Measurements from ENCODE around the gene OOSP2.
"Not testable (repeated sequence)": the region's sequence is repeated elsewhere in the genome, so short reads cannot be mapped to it uniquely, and the experiment has no call there.

Gene OOSP2

GRCh38 chr11:60040109-60040508, at the start of gene OOSP2:
OOSP2 (plus strand) TSS chr11:60040409; CDS start chr11:60040460, 51 bp downstream.
- DNase-seq: no peak

- DNase-seq: no peak
These were observed 49.8 kb upstream of the OOSP2 start for GRCh38 chr11:59990421-59990820.

GRCh38 chr11:59992425-59992824, 47.8 kb upstream of the OOSP2 start:
- no peak for DNase-seq

- DNase-seq: no peak
These were observed 42.4 kb upstream of the OOSP2 start for GRCh38 chr11:59997800-59998199.

- no peak for DNase-seq
These were observed 40.5 kb upstream of the OOSP2 start for GRCh38 chr11:59999691-60000090.

GRCh38 chr11:60003729-60004128, 36.5 kb upstream of the OOSP2 start:
- no peak for DNase-seq

GRCh38 chr11:60005360-60005759, 34.8 kb upstream of the OOSP2 start:
- DNase-seq: no peak

GRCh38 chr11:60016881-60017280, 23.3 kb upstream of the OOSP2 start, which contains the start of gene OOSP4B:
OOSP4B (plus strand) TSS chr11:60017181.
- DNase-seq: no peak

GRCh38 chr11:60018058-60018457, 22.2 kb upstream of the OOSP2 start:
- DNase-seq: no peak

- not testable (repeated sequence) for DNase-seq
These were observed 19.8 kb upstream of the OOSP2 start for GRCh38 chr11:60020376-60020775.

GRCh38 chr11:60029015-60029632, 11.1 kb upstream of the OOSP2 start:
- no peak for DNase-seq

GRCh38 chr11:60050422-60050821, 10.2 kb downstream of the OOSP2 start:
- DNase-seq: not testable (repeated sequence)

- not testable (repeated sequence) for DNase-seq
These were observed 10.6 kb downstream of the OOSP2 start for GRCh38 chr11:60050839-60051238.

GRCh38 chr11:60056349-60056969, 16.2 kb downstream of the OOSP2 start, which contains the start of gene MS4A3:
MS4A3 (plus strand) TSS chr11:60056665; CDS start chr11:60061161, 4,496 bp downstream.
- no peak for DNase-seq

- no peak for DNase-seq
These were observed 18.8 kb downstream of the OOSP2 start for GRCh38 chr11:60059052-60059451.

- no peak for DNase-seq
These were observed 19.5 kb downstream of the OOSP2 start for GRCh38 chr11:60059521-60060240.

- DNase-seq: no peak
These were observed 23.9 kb downstream of the OOSP2 start for GRCh38 chr11:60064111-60064510.

GRCh38 chr11:60065801-60066200, 25.6 kb downstream of the OOSP2 start:
- no peak for DNase-seq

- no peak for DNase-seq
These were observed 29.2 kb downstream of the OOSP2 start for GRCh38 chr11:60069450-60069849.

- not testable (repeated sequence) for DNase-seq
These were observed 31.4 kb downstream of the OOSP2 start for GRCh38 chr11:60071644-60072043.

- DNase-seq: no peak
These were observed 37.1 kb downstream of the OOSP2 start for GRCh38 chr11:60077216-60077817.

GRCh38 chr11:60077981-60078380, 37.8 kb downstream of the OOSP2 start:
- DNase-seq: no peak

GRCh38 chr11:60078745-60079144, 38.5 kb downstream of the OOSP2 start:
- no peak for DNase-seq

GRCh38 chr11:60080535-60080934, 40.3 kb downstream of the OOSP2 start:
- no peak for DNase-seq

All from NCI-H187 treated with DMSO at 0.1 percent for 48 hours (cell line).